NCI-H526 (cell line): ENCODE data around the gene ELN.
A peak's percentile ranks its signal among the peaks of the same experiment; 100 is the strongest.
"Not testable (repeated sequence)": the region's sequence is repeated elsewhere in the genome, so short reads cannot be mapped to it uniquely, and the experiment has no call there.

Experiments
- DNase-seq, 2 experiments: peaks; one replicate each; lab custom pipeline; 2025; lab: John Stamatoyannopoulos, UW

The ELN gene

DNA sequence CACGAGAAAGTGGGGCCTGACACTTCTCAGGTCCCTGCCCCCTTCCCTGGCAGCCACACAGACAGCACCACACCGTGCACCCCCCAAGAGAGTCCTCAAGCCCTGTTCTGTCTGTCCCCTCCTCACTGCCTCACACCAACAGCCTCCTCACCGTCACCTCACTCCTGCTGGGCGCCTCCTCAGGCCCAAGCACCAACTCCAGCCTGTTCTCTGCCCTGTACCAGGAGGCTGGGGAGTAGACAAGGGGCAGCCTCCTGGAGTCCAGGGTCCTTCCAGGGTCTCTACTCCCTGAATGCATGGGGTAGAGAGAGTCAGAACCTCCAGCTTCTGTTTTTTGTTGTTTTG is 26.9 kb upstream of the ELN start:
- DNase-seq: no peak

- DNase-seq: no peak
These were observed 25.4 kb upstream of the ELN start for GRCh38 chr7:74002474-74003017.

- DNase-seq: no peak
These were observed 24.4 kb upstream of the ELN start for GRCh38 chr7:74003621-74004020.

- no peak for DNase-seq
These were observed 21.9 kb upstream of the ELN start for GRCh38 chr7:74006032-74006431.

DNA sequence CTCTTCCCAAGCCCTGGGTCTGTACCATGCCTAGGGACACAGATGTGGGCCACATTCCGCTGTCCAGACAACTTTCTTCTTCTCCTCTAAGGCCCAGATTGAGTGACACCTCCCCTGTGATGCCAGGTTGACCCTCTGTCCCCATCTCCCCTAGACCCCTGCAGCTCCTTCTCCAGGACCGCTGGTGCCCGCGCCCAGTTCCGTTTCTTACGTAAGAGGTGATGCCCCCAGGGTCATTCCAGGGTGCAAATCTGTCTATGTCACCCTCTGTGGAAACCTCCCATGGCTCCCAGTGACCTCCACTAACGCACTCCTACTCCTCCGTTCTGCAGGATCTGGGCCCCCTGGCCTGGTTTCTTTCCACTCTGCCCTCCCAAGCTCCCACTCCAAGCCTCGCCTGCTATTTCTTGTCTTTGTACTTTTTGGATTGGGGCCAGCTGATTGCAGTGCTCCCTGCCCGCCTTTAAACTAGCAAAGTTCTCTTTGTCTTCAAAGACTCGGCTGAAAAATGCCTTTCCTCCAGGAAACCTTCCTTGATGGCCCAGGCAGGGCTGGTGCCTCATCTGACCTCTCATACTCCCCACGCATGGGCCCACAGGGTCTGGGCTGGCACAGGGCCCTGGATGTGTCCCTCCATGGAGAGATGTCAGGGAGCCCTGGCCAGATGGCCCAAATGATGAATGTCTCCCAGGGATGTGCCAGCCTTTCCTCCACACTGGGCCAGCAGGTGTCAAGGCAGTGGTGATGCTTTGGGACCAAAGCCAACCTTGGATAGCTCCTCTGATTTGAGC is 21.3 kb upstream of the ELN start:
- no peak for DNase-seq

- no peak for DNase-seq
These were observed 20.8 kb upstream of the ELN start for GRCh38 chr7:74007242-74007567.

DNA sequence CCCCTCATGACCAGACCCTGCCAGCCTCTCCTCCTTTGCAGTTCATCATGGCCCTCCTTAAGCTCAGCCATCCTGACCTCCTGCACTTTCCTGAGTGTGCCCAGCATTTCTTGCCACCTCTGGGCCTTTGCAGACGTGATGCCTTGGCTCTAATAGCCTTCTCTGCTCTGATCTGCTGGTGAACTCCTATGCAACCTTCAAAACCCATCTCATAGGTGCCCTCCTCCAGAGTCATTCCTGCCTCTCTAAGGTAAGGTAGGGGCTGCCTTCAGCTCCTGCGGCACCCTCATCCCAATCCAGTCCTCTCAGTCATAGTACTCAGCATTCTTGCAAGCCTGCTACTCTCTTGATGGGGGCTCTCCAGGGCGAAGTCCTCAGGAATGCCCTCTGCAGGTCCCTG is 19.3 kb upstream of the ELN start:
- no peak for DNase-seq

GRCh38 chr7:74009719-74010118 is 18.3 kb upstream of the ELN start:
- DNase-seq: no peak

- DNase-seq: no peak
These were observed 17.6 kb upstream of the ELN start for GRCh38 chr7:74010407-74010806.

GRCh38 chr7:74011421-74011820 is 16.6 kb upstream of the ELN start:
- DNase-seq: not testable (repeated sequence)

GRCh38 chr7:74012842-74013249 is 15.1 kb upstream of the ELN start:
- no peak for DNase-seq

DNA sequence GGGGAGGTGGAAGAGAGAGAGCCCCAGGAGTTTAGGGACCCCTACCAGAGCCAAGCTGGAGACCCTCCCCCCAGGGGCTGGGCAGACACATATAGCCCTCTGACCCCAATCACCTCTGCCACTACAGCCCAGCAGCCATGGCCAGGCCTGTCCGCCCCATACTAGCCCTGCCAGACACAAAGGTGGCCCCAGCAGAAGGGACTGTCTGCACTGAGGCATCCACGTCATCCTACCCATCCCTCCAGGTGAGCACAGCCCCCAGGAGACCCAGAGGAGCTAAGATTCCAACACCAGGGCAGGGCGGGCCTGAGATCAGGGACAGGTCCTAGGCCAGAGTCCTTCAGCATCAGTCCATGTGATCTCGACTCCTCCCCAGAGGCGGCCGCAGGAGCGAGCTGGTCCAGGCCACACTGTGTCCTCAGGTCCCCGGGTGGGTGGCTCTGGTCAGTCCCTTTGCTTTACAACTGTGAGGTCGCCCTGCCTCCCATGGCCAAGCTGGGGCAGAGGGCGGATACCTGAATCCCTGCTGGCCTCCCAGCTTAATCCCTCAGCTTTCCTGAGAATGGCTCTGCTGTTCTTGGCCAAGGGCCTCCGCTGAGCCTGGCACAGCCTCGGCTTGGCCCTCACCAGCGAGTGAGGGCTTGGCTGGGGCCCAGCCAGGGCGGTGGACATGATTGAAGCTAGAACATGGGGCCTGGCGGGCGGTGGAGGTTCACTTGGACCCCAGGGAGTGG is 14.3 kb upstream of the ELN start:
- no peak for DNase-seq

DNA sequence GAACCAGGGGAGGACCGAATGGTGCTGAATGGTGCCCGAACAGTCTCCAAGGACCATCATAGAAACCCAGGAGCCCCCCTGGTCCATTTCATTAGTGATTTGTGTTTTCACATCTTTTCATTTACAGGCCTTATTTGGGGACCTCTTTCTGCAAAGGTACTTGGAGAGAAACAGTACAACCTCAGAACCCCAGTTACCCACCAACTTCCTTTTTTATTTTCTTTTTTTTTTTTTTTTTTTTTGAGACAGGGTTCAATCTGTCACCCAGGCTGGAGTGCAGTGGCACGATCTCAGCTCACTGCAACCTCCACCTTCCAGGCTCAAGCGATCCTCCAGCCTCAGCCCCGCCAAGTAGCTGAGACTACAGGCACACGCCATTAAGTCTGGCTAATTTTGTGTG is 13.0 kb upstream of the ELN start:
- no peak for DNase-seq

GRCh38 chr7:74015670-74016069 is 12.3 kb upstream of the ELN start:
- DNase-seq: no peak

DNA sequence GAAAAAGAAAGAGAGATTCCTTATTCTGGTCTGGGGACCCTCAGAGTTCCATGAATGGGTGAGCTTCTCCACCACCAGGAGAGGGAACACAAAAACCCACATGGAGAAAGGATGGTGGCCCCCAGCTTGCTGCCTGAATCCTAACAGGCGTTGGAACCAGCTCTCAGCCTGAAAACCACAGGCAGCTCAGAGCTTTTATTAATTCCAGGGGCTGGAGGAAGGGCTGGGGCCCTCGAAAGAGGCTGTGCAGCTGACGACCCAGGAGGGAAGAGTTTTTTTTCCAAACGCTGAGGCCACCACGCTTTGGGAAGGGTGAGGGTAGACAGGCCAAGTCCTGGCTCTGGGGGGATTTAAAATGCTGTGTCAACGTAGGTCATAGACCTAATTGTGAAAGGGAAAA is 10.8 kb upstream of the ELN start:
- no peak for DNase-seq

DNA sequence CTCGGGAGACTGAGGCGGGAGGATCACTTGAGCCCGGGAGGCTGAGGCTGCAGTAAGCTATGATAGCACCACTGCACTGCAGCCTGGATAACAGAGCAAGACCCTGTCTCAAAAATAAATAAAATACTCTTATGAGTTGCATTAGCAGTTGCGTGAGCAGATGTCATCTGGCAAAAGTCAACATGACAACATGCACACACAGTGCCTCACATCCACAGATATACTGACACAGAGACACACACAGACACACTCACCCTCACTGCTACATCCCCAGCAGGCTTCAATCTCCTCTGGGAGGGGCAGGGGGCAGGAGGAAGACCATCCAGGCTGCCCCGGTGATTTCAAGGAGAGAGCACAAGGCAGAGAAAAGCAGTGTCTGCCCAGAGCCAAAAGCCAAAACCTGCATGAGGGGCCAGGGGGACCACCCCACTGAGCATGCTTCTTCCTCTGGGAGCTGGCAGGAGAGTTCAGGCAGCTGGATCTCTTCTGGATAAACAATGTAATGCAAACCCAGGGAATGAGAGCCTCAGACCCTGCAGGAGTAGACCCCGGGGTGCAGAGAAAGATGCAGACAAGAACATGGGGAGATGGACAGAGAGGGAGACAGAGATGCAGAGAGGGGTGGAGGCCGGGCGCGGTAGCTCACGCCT is 9.6 kb upstream of the ELN start:
- DNase-seq: no peak

DNA sequence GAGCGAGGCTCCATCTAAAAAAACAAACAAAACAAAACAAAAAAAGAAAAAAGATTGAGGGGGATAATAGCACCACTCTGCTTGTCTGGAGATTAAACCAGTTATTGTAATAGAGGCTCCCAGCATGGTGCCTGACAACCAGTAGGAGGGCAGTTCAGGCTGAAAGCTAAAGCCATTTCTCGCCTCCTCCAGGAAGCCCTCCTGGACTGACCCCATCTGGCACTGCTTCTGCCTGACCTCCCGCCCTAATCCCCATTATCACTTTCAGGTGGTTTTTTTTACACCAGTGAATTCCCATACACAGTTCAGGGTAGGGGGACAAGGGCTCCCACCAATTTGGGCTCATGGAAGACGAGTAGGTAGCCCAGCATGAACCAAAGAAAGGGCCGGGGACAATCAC is 8.8 kb upstream of the ELN start:
- no peak for DNase-seq

DNA sequence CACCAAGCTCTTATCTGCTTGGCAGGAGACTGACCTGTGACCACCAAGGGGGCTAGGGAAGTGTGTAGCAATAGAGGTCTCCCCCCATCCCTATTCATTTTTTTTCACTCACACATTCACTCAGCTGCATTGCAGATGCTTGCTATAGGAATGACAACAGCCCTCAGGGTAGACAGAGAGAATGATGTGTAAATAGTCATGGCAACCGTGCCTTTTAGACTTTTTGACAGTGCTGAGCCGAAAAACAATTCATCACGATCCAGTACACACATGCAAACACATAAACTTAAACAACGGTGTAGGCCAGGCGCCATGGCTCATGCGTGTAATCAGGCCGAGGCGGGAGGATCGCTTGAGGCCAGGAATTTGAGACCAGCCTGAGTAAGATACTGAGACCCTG is 7.6 kb upstream of the ELN start:
- DNase-seq: peak in 1 of 2 experiments; percentile 5

DNA sequence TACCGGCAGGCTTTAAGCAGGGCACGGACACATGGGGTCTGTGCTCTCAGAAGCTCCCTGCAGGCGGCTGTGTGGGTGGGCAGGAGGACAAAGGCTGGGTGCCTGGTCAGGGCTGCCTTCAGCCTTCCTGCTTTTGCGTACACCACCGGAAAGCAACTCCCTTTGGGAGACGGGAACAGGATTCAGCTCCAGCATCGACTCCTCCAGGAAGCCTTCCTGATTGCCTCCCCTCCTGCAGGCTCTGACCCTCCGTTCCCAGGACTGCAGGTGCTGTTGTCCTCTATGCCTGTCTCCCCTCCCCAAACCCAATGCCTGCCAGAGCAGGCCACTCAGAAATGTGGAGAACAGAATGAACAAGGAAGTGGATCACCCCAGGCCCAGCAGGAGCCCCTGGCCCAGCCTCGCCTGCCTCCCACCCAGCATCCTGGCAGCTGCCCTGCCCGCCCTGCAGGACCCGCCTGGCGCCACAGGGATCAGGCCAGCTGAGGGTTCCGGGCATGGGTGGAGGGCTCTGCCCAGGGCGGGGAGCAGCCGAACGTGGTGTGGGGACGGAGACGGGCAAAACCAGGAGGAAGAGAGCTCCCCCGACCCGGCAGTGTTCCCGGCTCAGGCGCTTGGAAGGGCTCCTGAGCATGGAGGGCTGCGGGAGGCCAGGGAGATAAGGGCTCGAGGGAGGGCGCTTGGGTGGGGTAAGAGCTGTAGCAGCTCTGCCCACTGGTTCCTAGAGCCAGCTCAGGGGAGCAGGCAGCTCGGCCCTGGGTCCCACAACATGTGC is 6.2 kb upstream of the ELN start:
- DNase-seq: no peak

DNA sequence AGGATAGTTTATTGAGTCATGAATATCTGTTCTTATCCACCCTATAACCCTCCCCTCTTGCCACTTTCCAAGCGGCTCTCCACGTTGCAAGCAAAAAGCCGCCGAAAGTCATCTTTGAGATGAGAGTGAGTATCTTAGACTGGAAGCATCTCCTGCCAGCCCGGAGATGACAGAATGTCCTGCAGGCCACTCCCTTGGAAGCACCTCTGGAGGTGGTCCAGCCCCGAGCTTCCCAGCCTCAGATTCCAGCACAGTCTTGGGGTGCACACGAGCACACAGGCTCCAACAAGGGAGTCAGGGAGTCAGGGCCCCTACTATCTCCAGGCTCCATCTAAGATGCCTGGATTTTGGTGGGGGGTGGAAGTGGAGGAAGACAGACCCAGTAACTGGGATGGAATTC is 5.5 kb upstream of the ELN start:
- no peak for DNase-seq

DNA sequence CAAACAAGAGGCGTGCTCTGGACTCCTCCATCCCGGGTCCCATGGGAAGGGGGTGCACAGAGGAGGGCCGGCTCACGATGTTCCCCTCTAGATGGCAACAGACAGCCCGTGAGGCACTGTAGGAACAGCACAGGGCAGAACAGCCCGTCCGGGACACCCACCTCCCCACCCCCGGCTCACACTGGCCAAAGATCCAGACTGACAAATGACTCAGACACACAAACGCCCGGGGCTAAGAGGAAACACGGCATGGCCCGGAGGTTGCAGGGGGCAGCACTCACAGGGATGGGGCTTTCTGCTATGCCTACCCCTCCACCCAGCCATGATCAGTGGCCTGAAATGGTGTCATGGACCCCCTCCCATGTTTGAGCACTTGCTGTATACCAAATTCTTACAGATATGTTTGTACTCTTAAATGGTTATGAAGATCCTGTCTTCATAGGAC is 4.9 kb upstream of the ELN start:
- peak in 1 of 2 experiments; percentile 39 for DNase-seq

DNA sequence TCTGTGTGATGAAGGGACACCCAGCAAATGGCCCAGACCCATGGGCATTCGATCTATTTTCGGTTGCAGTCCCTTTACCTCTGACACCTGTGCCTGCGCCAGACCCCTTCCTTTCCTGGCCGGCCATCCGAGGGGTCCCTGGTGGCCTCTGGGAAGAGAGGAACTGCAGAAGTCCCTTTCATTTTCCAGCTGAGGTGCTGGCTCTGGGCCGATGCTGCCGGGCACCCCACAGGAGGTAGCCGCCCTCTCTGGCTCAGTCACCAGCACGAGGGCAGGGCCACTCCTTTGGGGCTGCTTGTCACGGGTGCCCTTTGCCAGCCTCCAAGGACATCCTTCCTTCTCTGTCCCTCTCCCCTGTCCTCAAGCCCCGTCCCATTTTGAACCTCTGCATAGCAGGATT is 4.2 kb upstream of the ELN start:
- DNase-seq: no peak
